NCI-H446 treated with DMSO at 0.1 percent for 48 hours (cell line): ENCODE results near the gene NUMB.

Source experiments
- DNase-seq: peaks from one replicate; lab custom pipeline; 2025; lab: John Stamatoyannopoulos, UW

The NUMB gene

GRCh38 chr14:73231981-73232851 lies 226.1 kb downstream of the NUMB start:
- no peak for DNase-seq

- no peak for DNase-seq
Measured at GRCh38 chr14:73230051-73230450, 228.3 kb downstream of the NUMB start.

GRCh38 chr14:73227812-73228781 lies 230.2 kb downstream of the NUMB start:
- DNase-seq, result peak; percentile 63

GRCh38 chr14:73225496-73225895 lies 232.8 kb downstream of the NUMB start:
- DNase-seq, result no peak
